Measurements from ENCODE around the gene DEAF1.

- TF ChIP-seq CTCF (IDR thresholded peaks at IDR 0.05; ENCODE audit: insufficient read depth, low read length) (no peak), REST (IDR thresholded peaks at IDR 0.05; ENCODE audit: insufficient replicate concordance, low read depth) (no peak)
These were observed 3.6 kb upstream of the DEAF1 start for GRCh38 chr11:698493-699115.
